IPS-18c (cell line): ENCODE measurements around the gene FMO5.
A peak's percentile ranks its signal among the peaks of the same experiment; 100 is the strongest.

Source experiments
- H3K4me3 ChIP-seq: 2 replicates; pipeline ENCODE4 v1.7.0; 2013; ENCODE audit warnings: low read depth, mild to moderate bottlenecking, low read length, moderate library complexity; ENCODE audit not compliant: insufficient read depth
- H3K9me3 ChIP-seq: one replicate; pipeline ENCODE4 v1.6.1; 2013; ENCODE audit warnings: mild to moderate bottlenecking, low read length, moderate library complexity; ENCODE audit not compliant: control insufficient read depth, insufficient read depth

Gene FMO5

GRCh38 chr1:147225193-147225730 is at the start of gene FMO5:
Gene FMO5 (minus strand): TSS chr1:147225339. CDS start chr1:147225029, 310 bp downstream.
- Histone ChIP-seq H3K9me3 (no peaks in the 10 kb centered on the region), H3K4me3 (peak within 1 kb of the TSS; percentile 68)

- Histone ChIP-seq H3K4me3 (no peak overlapping the region), H3K9me3 (no peaks in the 10 kb centered on the region)
Observed at GRCh38 chr1:147273409-147274336, 48.5 kb upstream of the FMO5 start.

DNA sequence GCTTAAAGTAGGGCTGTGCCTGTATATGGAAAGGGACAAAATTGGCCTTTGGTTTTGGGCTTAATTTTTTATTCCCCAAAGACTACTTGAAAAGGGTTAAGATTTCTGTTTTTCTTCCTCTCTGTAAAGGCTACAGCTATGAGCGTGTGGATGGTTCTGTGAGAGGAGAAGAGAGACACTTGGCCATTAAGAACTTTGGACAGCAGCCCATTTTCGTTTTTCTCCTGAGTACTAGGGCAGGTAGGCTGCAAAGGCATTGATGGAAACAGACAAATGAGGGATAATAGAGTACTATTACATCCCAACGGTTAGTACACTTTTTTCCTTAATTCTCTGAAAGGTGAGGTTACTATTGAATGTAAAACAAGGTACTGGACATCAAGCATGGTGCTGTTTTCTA is 46.9 kb upstream of the FMO5 start:
- no peaks in the 10 kb centered on the region for H3K9me3 ChIP-seq
- no peak overlapping the region for H3K4me3 ChIP-seq

DNA sequence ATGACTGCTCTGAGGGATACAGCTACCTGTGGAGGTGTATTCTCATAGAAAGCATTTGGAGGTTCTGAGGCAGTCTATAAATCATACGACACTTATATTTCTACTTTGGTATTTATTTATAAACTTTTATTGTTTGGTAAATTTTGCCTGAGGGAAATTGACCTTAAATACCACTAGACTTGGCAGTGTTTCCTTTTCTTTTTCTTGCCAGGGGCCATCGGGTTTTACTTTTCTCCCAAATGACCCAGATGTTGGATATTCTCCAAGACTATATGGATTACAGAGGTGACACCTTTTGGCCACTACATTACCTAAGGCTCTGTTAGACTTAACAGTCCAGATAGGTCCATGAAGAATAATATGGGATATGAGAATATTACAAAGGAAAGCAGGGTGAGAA is 45.6 kb upstream of the FMO5 start:
- H3K9me3 ChIP-seq: no peaks in the 10 kb centered on the region
- H3K4me3 ChIP-seq: no peak overlapping the region

GRCh38 chr1:147267711-147268110 is 42.6 kb upstream of the FMO5 start:
- no peaks in the 10 kb centered on the region for H3K9me3 ChIP-seq
- H3K4me3 ChIP-seq: no peak overlapping the region

- Histone ChIP-seq H3K4me3 (no peak overlapping the region), H3K9me3 (no peaks in the 10 kb centered on the region)
Observed at GRCh38 chr1:147266381-147266780, 41.2 kb upstream of the FMO5 start.

DNA sequence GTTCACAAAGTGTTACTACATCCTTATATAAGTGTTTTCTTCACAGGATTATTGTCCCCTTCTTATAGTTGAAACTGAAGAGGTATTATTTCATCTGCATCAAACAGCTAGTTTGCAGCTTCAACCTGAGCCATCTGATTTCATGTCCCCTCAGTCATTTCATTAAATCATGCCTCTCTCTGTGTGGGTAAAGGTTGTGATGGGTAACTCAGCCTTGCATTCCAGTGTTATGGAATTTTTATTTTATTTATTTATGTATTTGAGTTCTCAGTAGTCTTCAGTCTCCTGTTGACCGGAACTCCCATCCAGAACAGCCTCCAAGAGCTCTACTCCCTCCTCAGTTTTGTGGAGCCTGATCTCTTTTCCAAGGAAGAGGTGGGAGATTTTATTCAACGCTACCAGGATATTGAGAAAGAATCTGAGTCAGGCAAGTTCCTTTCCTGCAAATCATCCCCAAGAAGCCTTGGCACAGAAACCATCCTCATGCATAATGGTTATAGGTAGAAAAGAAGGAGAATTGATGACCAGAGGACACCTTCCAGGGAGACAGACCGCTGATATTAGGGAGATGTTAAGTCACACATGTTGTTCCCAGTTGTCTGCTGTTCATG is 39.1 kb upstream of the FMO5 start:
- H3K4me3 ChIP-seq: no peak overlapping the region

GRCh38 chr1:147260956-147261355 is 35.8 kb upstream of the FMO5 start:
- no peaks in the 10 kb centered on the region for H3K9me3 ChIP-seq
- H3K4me3 ChIP-seq: no peak overlapping the region

More for the DNA sequence above, 39.1 kb upstream of the FMO5 start:
- no peaks in the 10 kb centered on the region for H3K9me3 ChIP-seq

DNA sequence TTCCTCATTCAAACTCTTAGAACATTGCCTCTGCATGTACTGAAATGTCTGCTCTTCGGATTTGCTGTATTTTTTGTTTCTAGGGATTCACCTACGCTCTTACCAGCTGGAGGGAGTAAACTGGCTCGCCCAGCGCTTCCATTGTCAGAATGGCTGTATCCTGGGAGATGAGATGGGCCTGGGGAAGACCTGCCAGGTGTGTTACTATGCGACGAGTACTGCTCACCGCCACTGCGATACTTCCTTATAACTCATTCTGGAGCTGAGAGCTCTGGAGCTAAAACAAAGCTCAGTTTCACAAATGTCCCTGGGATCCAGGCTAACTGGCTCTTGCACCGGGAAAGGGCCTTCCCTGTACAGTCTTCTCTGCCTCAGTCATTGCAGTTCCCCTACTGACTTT is 27.4 kb upstream of the FMO5 start:
- no peaks in the 10 kb centered on the region for H3K9me3 ChIP-seq
- no peak overlapping the region for H3K4me3 ChIP-seq

- Histone ChIP-seq H3K4me3 (no peak overlapping the region), H3K9me3 (no peaks in the 10 kb centered on the region)
Observed at GRCh38 chr1:147247656-147248238, 22.6 kb upstream of the FMO5 start.

- no peaks in the 10 kb centered on the region for H3K9me3 ChIP-seq
- no peak overlapping the region for H3K4me3 ChIP-seq
Observed at GRCh38 chr1:147246910-147247655, 21.9 kb upstream of the FMO5 start.

GRCh38 chr1:147246044-147246690 is 21.0 kb upstream of the FMO5 start:
- no peaks in the 10 kb centered on the region for H3K9me3 ChIP-seq
- no peak overlapping the region for H3K4me3 ChIP-seq

- Histone ChIP-seq H3K9me3 (no peaks in the 10 kb centered on the region), H3K4me3 (no peak overlapping the region)
Observed at GRCh38 chr1:147245586-147246021, 20.5 kb upstream of the FMO5 start.

- no peak overlapping the region for H3K4me3 ChIP-seq
Observed at GRCh38 chr1:147245129-147245528, 20.0 kb upstream of the FMO5 start.

GRCh38 chr1:147243841-147244240 is 18.7 kb upstream of the FMO5 start:
- H3K9me3 ChIP-seq: no peaks in the 10 kb centered on the region
- peak overlapping the region; percentile 96 for H3K4me3 ChIP-seq

More at GRCh38 chr1:147245129-147245528, 20.0 kb upstream of the FMO5 start:
- no peaks in the 10 kb centered on the region for H3K9me3 ChIP-seq

- Histone ChIP-seq H3K9me3 (no peaks in the 10 kb centered on the region), H3K4me3 (peak overlapping the region; percentile 96)
Observed at GRCh38 chr1:147243228-147243685, 18.1 kb upstream of the FMO5 start.
